ENCODE measurements around the gene S100P.
"Not testable (repeated sequence)": the region's sequence is repeated elsewhere in the genome, so short reads cannot be mapped to it uniquely, and the experiment has no call there.

S100P gene

DNA sequence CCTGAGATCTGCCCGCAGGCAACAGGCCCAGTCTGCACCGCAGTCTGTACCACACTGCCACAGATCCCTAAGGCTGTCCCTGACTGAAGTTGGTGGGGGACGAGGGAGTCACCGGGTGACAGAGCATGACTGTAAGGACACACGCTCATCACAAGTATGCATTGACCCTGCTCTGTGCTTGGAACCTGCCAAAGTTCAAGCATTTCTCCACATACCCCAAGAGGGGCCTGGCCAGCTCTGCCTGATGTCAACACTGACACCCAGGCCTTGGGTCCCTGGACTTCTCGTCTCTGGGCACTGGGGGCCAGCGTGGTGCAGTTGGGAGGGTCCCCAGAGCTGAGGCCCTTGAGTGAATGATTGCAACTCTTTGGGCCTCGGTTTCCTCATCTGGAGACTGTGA, 30.2 kb downstream of the S100P start:
- H3K9me2 ChIP-seq (replicated peaks; ENCODE audit: low read depth, low read length), result no peaks in the 10 kb centered on the region
- H3K4me2 ChIP-seq (ENCODE audit: low read depth, low read length, poor library complexity, severe bottlenecking), result no peak overlapping the region
- no peaks in the 10 kb centered on the region for H3K27me3 ChIP-seq (ENCODE audit: insufficient read depth, low read length, poor library complexity, severe bottlenecking)
- H3K4me3 ChIP-seq (ENCODE audit: low read length, poor library complexity, severe bottlenecking), result no peak overlapping the region
- no peaks in the 10 kb centered on the region for H3K36me3 ChIP-seq (ENCODE audit: insufficient read depth, low read length)
- no peaks in the 10 kb centered on the region for H3K9me3 ChIP-seq (ENCODE audit: insufficient read depth, low read depth, low read length)
- no peaks in the 10 kb centered on the region for H3F3A ChIP-seq (ENCODE audit: low read depth)
- no peaks in the 10 kb centered on the region for H4K20me1 ChIP-seq (ENCODE audit: insufficient read depth, low read length, poor library complexity, severe bottlenecking)
- TF ChIP-seq, protein P1, sequence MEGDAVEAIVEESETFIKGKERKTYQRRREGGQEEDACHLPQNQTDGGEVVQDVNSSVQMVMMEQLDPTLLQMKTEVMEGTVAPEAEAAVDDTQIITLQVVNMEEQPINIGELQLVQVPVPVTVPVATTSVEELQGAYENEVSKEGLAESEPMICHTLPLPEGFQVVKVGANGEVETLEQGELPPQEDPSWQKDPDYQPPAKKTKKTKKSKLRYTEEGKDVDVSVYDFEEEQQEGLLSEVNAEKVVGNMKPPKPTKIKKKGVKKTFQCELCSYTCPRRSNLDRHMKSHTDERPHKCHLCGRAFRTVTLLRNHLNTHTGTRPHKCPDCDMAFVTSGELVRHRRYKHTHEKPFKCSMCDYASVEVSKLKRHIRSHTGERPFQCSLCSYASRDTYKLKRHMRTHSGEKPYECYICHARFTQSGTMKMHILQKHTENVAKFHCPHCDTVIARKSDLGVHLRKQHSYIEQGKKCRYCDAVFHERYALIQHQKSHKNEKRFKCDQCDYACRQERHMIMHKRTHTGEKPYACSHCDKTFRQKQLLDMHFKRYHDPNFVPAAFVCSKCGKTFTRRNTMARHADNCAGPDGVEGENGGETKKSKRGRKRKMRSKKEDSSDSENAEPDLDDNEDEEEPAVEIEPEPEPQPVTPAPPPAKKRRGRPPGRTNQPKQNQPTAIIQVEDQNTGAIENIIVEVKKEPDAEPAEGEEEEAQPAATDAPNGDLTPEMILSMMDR (conservative IDR thresholded peaks at IDR 0.05; ENCODE audit: low read length), result no peak
- no peak for TF ChIP-seq EZH2phosphoT487 (IDR thresholded peaks at IDR 0.05; ENCODE audit: borderline replicate concordance)
- no peak overlapping the region for H3K9ac ChIP-seq (ENCODE audit: low read depth, low read length, poor library complexity, severe bottlenecking)
- H2AFZ ChIP-seq (ENCODE audit: low read length), result no peak overlapping the region
- H3K79me2 ChIP-seq (ENCODE audit: insufficient read depth, low read length), result no peaks in the 10 kb centered on the region; the same call in 1 of the 2 replicates
- H3K4me1 ChIP-seq (ENCODE audit: insufficient read depth, low read length, poor library complexity, severe bottlenecking), result no peaks in the 10 kb centered on the region

DNA sequence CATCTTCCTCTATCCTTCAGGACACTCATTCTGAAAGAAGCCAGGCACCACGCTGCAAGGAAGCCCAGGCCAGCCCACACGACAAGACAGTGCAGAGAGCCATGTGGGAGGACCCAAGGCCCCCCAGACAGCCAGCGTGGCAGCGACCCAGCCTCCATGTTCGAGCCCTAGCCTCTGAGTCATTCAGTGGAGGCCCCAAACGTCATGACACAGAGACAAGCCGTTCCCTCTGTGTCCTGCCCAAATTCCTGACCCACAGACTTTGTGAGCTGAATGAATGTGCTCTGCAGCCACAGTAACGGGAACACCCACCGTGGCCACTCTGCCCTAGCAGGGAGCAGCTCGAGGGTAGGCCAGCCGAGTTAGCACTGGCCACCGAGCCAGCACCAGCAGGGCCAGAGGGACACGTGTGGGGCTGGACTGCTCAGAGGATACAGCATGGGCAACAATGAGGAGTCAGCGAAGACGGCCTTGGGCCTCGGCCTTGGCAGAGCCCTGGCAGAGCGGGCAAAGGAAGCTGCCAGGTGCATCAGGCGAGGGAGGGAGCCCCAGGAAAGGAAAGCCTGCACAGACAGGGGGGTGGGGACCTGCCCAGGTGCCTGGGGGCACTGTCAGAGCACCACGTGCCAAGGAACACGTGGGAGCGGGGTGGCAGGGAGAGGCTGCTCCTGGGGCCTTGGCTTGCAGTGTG, 30.9 kb downstream of the S100P start:
- Histone ChIP-seq H3K4me1 (ENCODE audit: insufficient read depth, low read length, poor library complexity, severe bottlenecking) (no peaks in the 10 kb centered on the region), H3K4me3 (ENCODE audit: low read length, poor library complexity, severe bottlenecking) (no peak overlapping the region), H3K36me3 (ENCODE audit: insufficient read depth, low read length) (no peaks in the 10 kb centered on the region), H3K9me3 (ENCODE audit: insufficient read depth, low read depth, low read length) (no peaks in the 10 kb centered on the region), H3K79me2 (ENCODE audit: insufficient read depth, low read length) (no peaks in the 10 kb centered on the region), H2AFZ (ENCODE audit: low read length) (no peak overlapping the region), H3K9ac (ENCODE audit: low read depth, low read length, poor library complexity, severe bottlenecking) (no peak overlapping the region), H3F3A (ENCODE audit: low read depth) (no peaks in the 10 kb centered on the region), H3K9me2 (replicated peaks; ENCODE audit: low read depth, low read length) (no peaks in the 10 kb centered on the region), H4K20me1 (ENCODE audit: insufficient read depth, low read length, poor library complexity, severe bottlenecking) (no peaks in the 10 kb centered on the region), H3K4me2 (ENCODE audit: low read depth, low read length, poor library complexity, severe bottlenecking) (no peak overlapping the region), H3K27me3 (ENCODE audit: insufficient read depth, low read length, poor library complexity, severe bottlenecking) (no peaks in the 10 kb centered on the region)
- TF ChIP-seq, protein P1 (conservative IDR thresholded peaks at IDR 0.05; ENCODE audit: low read length), result no peak
- no peak for TF ChIP-seq EZH2phosphoT487 (IDR thresholded peaks at IDR 0.05; ENCODE audit: borderline replicate concordance)

DNA sequence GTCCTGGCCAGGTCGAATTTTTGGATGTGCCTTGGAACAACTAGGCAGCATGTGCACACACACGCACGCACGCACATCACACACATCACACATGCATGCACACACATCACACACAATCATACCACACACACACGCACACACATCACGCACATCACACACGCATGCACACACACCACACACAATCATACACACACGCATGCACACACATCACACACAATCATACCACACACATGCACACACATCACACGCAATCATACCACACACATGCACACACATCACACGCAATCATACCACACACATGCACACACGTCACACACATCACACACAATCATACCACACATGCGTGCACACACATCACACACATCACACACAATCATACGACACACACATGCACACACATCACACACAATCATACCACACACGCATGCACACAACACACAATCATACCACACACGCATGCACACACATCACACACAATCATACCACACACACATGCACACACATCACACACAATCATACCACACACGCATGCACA, 31.8 kb downstream of the S100P start:
- H3K9me3 ChIP-seq (ENCODE audit: insufficient read depth, low read depth, low read length); H3K4me3 ChIP-seq (ENCODE audit: low read length, poor library complexity, severe bottlenecking); H3K27me3 ChIP-seq (ENCODE audit: insufficient read depth, low read length, poor library complexity, severe bottlenecking); H4K20me1 ChIP-seq (ENCODE audit: insufficient read depth, low read length, poor library complexity, severe bottlenecking); H3K4me2 ChIP-seq (ENCODE audit: low read depth, low read length, poor library complexity, severe bottlenecking); H3K9me2 ChIP-seq (replicated peaks; ENCODE audit: low read depth, low read length); H3K36me3 ChIP-seq (ENCODE audit: insufficient read depth, low read length); H3K79me2 ChIP-seq (ENCODE audit: insufficient read depth, low read length); H3F3A ChIP-seq (ENCODE audit: low read depth); H3K4me1 ChIP-seq (ENCODE audit: insufficient read depth, low read length, poor library complexity, severe bottlenecking); H3K9ac ChIP-seq (ENCODE audit: low read depth, low read length, poor library complexity, severe bottlenecking); H2AFZ ChIP-seq (ENCODE audit: low read length): not testable (repeated sequence)

All from Loucy (cell line).